AG20443 (cell line): ENCODE data around the gene HJURP.

Experiments used
- DNase-seq: peaks from one replicate; pipeline ENCODE4 v3.0.0; 2012; ENCODE audit warnings: low spot score, mixed read lengths

HJURP gene

DNA sequence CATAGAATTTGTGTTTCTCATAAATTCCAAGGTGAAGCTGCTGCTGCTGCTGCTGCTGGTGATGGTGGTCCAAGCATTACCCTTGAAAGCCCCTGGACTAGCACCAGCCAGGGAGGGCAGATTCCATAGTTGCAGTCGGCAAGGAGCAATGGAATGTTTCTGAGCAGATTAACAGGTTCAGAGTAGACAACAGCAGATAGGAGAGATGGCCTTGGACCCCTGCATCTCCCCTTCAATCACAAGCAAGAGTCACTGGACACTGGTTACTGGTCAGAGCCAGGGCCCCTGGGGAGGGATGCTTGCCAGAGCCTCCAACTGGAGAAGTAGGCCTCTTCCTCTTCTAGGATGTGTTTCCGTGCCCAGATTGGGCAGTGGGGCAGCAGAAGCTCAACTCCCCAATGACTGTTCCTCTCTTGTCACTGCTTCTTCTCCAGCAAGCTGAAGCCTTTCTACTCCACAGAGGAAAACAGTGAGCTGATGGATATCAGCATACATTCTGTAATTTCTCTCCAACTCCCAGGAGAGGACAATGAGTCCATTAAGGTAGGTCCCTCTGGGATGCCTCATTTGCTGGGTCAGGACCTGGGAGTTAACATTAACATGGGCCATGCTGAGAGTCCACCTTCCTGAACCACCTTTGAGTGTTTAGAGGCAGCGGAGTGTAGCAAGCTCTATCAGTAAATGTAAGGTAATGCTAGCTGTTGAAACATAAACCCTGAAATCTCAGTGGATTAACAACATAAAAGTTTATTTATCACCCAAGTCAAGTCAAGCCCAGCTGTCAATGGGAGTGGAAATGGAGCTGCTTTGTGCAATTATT lies 40.9 kb downstream of the HJURP start:
- no peak for DNase-seq

DNA sequence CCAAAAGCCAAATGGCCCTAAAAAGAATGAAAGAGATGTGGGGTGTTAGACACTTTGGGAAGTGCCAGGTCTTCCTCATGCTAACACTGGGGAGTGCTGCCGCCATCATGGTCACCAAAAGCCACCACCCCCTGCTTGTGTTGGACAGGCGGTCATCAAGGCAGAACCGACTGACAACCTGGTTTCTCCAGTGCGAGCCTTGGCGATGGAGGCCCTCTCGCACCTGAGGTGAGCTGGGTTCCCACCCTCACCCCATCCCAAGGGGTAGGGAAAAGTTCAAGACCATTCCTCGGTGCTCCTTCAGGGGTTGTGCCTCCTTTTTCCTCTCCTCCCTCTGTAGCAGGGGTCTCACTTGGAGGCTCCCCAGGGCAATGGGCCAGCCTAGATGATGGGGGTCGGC lies 42.6 kb downstream of the HJURP start:
- DNase-seq: no peak

DNA sequence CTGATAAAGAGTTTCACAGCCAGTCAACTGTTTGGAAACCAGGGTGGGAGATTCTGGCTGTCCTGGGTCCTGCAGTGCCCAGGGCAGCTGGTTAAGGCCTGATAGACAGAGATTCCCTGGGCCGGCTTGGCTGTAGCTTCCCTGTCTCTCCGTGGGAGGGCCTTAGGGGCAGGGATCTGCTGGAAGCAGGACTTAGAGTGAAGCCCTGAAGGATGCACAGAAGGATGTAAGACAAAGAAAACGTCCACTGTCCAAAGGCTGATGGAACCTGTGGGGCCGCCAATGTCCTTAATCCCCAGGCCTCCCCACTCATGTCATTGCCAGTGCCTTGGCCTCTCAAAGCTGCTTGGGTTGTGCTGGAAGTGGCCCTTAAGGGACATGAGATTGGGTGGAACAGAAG lies 43.2 kb downstream of the HJURP start:
- DNase-seq: no peak

DNA sequence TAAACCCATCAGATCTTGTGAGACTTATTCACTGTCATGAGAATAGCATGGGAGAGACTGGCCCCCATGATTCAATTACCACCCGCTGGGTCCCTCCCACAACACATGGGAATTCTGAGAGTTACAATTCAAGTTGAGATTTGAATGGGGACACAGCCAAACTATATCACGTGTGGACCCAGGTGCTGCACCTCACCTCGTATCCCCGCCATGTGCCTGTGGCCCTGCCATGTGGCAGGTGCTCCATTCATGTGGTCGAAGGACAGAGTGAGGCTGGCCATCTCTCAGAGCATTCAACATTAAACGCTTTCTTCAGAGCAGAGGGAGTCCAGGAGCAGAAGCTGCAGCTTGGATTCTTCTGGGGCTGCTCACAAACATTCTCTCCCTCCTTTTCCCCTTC lies 44.0 kb downstream of the HJURP start:
- no peak for DNase-seq

DNA sequence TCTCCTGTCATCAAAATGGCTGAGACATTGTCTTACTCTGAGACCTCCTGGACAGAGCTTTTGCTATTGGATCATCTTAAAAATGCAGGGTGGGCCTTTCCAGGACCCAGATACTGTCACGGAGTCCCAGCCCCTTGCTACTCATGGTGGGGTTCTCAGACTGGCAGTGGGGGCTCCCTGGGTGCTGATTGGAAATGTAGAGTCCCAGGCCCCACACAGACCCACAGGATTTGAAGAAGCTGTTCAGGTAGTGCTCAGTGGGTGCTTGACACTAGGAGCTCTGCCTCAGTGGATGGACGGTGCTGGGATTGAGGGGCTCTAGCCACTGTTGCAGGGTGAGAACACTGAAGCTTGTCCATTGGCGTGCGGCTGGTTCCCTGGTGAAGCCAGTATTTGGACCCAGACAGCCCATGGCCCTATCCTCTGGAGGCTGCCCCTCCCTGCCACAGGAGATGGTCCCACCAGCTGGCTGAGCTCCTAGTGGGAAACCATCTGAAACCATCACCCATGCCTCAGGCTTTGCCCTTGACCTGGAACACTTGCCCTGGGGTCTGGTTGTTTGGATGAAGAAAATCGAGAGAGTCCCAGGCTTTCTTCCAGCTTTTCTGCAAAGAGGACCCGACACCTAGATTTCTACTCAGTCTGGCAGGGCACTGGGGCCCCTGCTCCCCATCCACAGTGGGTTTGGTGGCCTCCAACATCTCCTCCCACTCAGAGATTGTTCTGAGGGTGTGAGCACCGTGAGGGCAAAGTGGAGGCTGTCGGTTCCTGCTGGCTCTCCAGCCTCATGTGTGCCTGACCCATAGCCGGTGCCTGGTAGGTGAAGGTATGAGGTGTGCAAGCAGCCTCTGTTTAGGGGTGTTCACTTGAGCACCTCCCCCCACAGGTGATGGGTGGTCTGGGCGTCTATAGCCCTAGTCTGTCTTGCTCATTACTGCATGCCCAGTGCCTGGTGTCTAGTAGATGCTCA lies 46.1 kb downstream of the HJURP start:
- no peak for DNase-seq

DNA sequence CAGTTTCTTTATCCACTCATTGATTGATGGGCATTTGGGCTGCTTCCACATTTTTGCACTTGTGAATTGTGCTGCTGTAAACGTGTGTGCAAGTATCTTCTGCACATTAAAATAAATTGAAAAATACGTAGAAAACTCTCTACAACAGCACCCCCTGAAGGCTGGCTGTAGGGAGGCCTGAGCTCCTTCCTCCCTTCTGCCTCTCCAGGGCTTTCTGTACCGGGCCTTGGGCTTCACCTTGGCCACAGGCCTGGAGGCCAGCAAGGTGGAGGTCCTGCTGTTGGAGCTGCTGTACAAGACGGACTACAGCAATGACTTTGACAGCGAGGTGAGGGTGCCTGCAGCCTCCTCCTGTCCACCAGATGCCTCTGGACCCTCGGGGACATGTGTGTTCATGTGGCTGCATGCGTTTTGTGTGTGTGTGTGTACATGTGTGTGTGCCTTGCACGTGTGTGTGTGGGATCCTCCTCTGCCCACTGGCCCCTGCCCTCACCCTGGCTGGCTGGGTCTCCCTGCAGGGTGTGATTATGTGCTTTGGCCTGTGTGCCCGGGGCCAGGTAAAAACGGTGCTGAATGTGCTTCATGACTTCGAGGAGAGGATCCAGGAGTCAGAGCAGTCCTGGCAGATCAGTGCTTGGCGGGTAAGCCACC lies 47.0 kb downstream of the HJURP start:
- no peak for DNase-seq

DNA sequence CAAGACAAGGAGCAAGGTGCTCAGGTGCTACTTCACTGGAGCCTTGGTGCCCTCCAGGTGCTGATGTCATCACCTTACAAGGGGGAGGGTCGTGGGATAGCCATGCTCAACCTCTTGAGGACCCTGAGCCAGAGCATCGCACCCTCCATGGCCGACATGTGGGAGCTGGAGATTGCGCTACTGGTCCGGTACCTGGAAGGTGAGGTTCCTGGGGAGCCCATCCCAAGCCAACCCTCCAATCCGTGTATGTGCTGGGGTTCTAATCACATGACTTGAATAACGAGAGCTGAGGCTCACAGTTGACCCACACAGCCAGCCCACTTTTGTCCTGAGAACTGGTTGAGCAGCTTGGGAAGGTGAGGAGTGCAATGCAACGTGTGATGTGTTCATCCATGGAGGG lies 50.3 kb downstream of the HJURP start:
- no peak for DNase-seq

DNA sequence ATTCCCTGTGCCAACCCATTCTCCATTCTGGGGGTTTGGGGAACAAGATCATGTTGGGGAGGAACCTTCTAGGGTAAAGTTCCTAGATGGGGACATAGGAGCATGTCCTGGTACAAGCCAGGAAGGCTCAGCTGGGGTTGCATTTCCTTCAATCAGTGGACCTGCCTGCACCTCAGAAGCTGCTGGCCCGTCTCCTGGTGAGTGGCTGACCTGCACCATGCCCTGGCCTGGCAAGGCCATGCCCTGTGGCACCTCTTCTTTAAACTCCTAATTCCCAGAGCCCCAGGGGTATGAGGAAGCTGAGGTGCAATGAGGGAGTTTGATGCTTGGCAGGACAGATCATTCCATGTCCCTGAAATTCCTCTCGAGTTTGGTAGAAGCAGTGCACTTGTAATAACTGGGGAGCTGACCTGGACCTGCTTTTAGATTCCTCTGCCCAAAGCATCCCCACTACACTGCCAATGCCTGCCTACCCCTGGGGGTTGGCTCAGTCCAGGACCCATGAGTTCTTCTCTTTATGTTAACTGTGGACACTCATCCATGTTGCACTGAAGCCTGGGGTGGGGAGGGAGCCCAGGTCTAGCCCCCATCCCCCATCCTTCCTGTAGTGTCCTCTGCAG lies 50.9 kb downstream of the HJURP start:
- DNase-seq: no peak

DNA sequence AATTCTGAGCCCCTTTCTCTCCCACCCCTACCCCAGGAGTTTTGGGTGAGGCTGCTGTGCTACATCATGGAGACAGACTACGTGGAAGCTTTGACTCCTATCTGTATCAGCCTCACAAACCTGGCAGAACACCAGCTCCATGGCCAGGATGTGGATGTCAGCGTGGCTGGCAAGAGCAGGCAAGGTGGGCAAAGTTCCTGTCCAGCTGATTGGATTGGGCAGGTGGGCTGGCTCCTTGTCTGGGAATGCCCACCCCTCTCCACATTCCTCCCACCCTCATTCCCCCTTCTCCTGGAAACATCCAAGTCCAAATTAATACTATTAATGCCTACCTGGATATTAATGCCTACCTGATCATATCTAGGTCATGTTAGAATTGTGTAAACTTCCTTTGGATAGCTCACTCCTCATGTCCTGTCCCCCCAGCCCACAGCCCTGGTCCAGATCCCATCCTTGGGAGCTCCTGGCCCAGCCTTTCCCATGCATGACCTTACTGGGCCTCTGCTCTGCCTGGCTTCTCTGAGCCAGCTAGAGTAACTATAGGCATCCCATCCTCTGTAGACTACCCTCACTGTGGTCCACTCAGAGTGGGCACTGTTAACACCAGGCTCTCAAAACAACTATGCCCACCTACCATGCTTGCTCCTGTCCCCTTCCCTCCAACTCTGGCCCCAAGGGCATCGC lies 52.1 kb downstream of the HJURP start:
- DNase-seq: no peak

DNA sequence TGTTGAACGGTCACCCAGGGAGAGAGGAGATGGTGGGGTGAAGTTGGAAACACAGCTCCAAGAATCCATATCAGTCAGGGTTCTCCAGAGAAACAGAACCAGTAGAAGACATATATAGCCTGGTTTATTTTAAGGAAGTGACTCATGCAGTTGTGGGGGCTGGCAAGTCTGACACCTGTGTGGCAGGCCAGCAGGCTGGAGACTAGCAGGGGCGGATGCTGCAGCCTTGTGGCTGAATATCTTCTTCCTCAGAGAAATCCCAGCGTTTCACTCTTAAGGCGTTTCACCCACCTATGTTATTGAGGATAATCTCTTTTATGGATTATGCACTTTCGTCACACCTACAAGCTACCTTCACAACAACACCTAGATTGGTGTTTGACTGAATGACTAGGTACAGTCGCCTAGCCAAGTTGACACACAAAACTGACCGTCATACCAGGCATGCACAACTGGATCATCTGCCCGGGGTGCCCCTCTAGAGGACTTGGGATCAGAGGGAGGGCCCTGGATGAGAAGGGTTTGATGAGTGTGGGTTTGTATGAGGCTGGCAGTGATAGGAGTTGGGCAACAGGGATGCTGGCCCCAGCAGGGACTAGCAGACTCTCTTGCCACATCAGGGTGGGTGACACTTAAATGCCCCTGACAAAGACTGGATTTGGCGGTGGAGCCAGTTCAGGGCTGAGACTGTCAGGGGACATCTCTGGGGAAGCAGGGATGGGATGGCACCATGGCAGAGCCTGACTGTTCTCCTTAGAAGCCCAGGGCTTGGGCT lies 52.8 kb downstream of the HJURP start:
- DNase-seq: no peak

DNA sequence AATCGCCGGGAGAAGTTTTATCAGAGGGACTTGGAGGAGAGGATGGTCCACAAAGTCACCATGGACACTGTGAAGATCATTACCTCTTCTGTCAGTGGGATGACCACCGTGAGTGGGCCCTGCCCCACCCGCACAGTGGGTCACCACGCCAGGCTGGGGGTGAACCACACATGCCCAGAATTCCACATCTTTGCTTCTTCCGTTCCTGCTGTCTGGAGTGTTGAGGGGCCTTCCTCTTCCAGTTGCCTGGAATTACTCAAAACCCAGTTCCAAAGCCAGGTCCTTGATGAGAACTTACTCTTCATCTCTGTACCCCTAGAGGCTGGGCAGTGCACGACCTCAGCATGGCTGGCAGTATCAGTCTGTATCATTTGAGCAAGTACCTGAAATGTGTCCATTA lies 54.1 kb downstream of the HJURP start:
- DNase-seq: no peak

DNA sequence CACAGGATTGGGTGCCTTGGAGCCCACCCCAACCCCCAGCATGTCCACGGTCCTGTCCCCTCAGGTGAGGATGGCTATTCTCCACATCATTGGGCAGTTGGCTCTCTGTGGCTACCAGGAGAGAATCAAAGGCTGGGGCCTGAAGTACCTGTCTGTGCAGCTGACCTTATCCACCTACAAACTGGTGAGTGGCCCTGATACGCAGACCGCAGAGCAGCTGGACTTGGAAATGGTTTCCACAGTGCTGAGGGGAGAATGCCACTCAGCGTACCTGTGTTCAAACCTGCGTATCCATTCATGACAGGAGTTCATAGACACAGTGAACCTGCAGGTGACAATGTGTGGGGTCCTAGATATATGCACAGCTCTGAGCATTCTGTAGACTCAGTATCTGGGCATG lies 54.6 kb downstream of the HJURP start:
- DNase-seq: no peak

DNA sequence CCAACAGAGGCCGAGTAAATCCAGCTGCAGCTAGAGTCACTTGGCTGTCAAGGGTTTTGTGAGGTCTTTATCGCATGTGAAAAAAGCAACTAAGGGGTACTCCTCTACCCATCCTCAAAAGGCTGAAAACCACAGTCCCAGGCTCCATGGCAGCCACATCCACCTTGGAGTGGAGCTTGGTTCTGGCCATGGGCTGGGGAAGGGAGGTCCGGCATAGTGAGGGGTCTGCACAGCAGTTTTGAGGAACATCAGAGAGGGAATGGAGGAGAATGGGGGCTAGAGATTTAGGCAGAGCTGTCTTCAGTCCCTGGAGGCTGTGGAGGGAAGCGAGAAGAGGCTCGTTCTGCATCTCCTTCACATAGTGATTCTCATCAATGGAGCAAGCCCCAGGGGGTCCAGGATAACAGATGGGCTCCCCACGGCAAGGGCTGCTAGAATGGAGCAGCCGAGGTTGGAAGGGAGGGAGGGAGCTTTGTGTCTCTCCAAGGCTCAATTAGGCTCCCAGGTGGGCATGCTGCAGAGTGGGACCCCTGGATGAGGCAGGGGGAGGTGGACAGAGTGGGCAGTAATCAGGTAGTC lies 55.2 kb downstream of the HJURP start:
- no peak for DNase-seq

DNA sequence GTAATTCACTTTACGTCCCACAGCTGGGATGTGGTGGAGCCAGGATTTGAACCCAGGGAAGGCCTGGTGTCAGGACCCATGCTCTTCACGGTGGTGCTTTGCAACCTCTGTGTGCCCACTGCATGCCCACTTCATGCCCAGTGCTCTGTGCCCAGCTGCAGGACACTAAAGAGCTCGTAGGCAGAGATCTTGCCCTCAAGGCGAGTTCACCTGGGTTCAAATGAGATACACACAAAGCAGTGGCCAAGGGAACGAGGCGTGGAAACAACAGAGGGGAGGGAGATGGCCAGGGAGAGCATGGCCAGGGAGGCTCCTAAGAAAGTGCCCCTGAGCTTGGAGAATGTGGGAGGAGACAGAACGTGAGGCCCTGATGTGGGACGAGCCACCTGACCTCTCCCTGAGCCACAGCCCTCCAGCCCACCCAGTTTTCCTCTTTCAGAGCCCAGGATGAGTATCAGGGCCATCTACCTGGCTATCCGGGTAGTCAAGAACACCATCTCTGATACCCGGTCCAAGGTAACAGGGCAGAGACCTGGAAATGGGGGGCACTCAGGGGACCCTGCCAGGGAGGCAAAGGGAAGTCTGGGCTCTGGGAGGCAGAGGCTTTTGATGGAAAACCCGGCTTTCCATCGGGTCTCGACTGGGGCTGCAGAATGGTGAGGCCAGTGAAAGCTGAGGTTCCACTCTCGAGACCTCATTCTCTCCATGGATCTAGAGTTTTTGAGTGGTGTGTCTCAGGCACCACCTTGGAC lies 55.8 kb downstream of the HJURP start:
- DNase-seq: no peak

DNA sequence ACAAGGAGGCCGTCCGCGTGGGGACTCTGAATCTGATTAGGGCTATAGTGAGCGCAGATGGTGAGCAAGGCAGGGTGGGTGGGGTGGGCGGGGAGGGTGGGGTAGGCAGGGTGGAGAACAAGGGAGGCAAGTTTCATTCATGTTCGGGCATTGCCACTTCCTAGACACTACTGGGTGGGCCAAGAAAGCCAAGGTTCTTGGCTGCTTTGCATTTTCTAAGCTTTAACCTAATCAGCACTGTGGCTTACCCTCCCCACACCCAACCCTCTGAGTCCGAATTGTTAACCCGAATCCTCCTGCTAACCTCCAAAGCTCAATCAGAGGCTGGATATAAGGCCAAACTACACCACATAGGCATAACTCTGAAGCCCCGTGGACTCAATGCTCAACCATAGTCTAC lies 58.1 kb downstream of the HJURP start:
- DNase-seq: no peak

DNA sequence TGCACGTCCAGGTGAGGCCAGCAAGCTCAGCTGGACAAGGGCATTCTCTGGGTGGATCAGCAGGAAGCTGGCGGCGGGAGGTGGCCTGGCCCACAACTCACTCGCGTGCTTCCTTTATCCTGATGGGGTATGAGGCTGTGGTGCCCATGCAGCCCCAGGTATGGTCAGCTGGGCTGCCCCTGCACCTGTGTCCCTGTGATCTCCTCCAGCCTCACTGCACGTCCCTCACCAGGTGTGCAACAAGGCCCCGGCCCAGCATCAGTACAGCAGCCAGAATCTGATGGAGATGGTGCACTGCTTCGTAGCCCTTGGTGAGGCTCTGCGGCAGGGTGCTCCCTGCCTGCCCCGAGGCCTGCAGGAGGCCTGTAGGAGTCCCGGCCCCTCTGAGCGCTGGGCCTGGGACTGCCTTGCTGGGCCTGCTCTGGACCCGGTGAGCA lies 58.6 kb downstream of the HJURP start:
- no peak for DNase-seq

DNA sequence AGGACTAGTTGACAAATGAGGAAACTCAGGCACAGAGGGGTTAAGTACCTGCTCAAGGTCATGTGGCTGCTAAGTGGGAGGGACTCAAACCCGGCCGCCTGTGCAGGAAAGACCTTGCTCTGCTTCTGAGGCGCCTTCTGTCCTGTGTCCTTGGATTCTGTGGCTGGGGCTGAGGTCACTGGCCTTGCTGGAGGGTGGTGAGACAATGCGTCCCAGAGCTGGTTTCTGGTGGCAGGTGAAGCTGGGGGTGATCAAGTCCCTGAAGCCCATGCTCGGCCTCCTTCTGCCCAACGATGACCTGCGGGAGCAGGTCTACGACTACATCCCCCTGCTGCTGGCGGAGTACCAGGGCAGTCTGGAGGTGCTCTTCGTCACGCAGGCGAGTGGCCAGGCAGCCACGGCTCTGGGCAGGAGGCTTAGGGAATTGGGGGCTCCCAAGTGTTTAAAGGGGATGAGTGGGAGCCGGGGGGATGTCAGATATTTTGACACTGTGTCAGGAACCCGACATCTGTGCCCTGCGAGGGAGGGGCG lies 60.1 kb downstream of the HJURP start:
- DNase-seq: no peak

DNA sequence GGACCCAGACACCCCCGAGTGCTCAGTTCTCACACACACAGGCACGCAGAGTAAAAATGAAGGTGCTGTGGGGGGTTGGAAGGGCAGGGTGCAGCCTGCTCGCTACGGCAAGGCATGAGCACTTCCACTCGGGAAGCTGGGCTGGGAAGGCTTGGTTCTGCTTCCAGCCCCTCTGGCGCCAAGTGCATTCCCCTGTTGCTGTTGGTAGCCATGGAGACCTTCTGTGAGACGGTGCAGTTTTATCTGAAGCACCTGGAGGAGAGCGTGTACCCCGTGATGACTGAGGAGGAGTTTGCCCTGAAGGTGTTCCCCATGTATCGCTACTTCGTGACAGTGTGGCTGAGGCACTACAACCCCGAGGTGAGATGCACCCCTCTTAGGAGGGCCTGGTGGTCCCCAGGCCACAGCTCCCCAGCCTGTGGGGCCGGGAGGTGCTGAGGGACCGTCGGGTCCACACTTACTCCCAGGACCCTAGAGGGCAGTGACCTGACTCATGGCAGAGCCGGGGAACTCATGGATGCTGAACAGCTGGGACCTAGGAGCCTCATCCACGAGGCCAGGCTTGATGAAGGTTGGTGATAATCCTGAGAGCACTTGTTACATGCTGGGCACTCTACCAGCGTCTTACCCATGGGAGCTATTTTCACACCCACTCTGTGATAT lies 60.7 kb downstream of the HJURP start:
- DNase-seq: no peak

DNA sequence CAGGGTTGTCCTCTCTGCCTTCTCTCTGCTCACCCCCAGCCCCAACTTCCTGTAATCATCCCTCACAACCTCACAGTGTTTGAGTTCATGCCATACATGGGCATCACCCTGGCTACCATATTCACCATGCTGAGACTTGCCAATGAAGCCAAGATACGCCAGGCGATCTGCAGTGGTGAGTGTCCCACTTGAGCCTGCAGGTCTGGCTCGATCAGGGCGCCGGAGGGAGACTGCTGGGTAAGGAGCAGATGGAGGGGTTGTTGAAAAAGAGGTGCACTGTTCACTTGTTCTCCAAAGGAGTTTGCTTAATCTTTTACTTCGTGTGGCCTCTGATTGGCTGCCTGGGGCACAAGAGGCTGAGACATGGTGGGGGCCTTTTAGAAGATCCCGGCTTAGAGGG lies 61.6 kb downstream of the HJURP start:
- no peak for DNase-seq
